ENCODE results near the gene M1AP.
"Not testable (repeated sequence)": the region's sequence is repeated elsewhere in the genome, so short reads cannot be mapped to it uniquely, and the experiment has no call there.

M1AP gene

GRCh38 chr2:74566076-74566753, 81.9 kb downstream of the M1AP start:
- Histone ChIP-seq H2AFZ (ENCODE audit: low read depth, low read length) (no peak overlapping the region), H3K27me3 (ENCODE audit: insufficient read depth, low read length, poor library complexity) (peaks cover 21% of the 10 kb centered on the region), H3K4me3 (ENCODE audit: low read depth in 1 of 2, low read length in 2 of 2) (no peak overlapping the region), H3K9ac (ENCODE audit: low read depth, low read length) (no peak overlapping the region), H3K36me3 (ENCODE audit: insufficient read depth, low read length) (no peaks in the 10 kb centered on the region), H3K4me2 (ENCODE audit: insufficient read depth, low read length) (no peak overlapping the region), H3K27ac (ENCODE audit: low read length) (no peak overlapping the region), H3K9me3 (ENCODE audit: insufficient read depth, low read length, severe bottlenecking) (no peaks in the 10 kb centered on the region), H3K79me2 (ENCODE audit: insufficient read depth, low read length) (no peaks in the 10 kb centered on the region), H4K20me1 (ENCODE audit: insufficient read depth, low read length) (no peaks in the 10 kb centered on the region), H3K4me1 (ENCODE audit: insufficient read depth, low read length) (no peaks in the 10 kb centered on the region)
- DNase-seq (no peak), ATAC-seq (ENCODE audit: insufficient read depth, low read depth) (no peak)
- TF ChIP-seq EZH2 (IDR thresholded peaks at IDR 0.05; ENCODE audit: borderline replicate concordance, low read depth, low read length, severe bottlenecking): no peak
- no peak for TF ChIP-seq CTCF (IDR thresholded peaks at IDR 0.05; ENCODE audit: borderline replicate concordance, extremely low read depth, low read length, poor library complexity, severe bottlenecking)

GRCh38 chr2:74564222-74564621, 83.9 kb downstream of the M1AP start:
- Histone ChIP-seq H3K4me2 (ENCODE audit: insufficient read depth, low read length) (no peak overlapping the region), H3K27ac (ENCODE audit: low read length) (no peak overlapping the region), H3K4me1 (ENCODE audit: insufficient read depth, low read length) (no peaks in the 10 kb centered on the region), H3K9me3 (ENCODE audit: insufficient read depth, low read length, severe bottlenecking) (no peaks in the 10 kb centered on the region), H3K79me2 (ENCODE audit: insufficient read depth, low read length) (no peaks in the 10 kb centered on the region), H4K20me1 (ENCODE audit: insufficient read depth, low read length) (no peaks in the 10 kb centered on the region), H3K9ac (ENCODE audit: low read depth, low read length) (no peak overlapping the region), H2AFZ (ENCODE audit: low read depth, low read length) (no peak overlapping the region), H3K27me3 (ENCODE audit: insufficient read depth, low read length, poor library complexity) (peaks cover 22% of the 10 kb centered on the region), H3K36me3 (ENCODE audit: insufficient read depth, low read length) (no peaks in the 10 kb centered on the region), H3K4me3 (ENCODE audit: low read depth in 1 of 2, low read length in 2 of 2) (no peak overlapping the region)
- no peak for DNase-seq
- no peak for TF ChIP-seq EZH2 (IDR thresholded peaks at IDR 0.05; ENCODE audit: borderline replicate concordance, low read depth, low read length, severe bottlenecking)
- TF ChIP-seq CTCF (IDR thresholded peaks at IDR 0.05; ENCODE audit: borderline replicate concordance, extremely low read depth, low read length, poor library complexity, severe bottlenecking): no peak
- no peak for ATAC-seq (ENCODE audit: insufficient read depth, low read depth)

- TF ChIP-seq CTCF (IDR thresholded peaks at IDR 0.05; ENCODE audit: borderline replicate concordance, extremely low read depth, low read length, poor library complexity, severe bottlenecking): no peak
- no peak for TF ChIP-seq EZH2 (IDR thresholded peaks at IDR 0.05; ENCODE audit: borderline replicate concordance, low read depth, low read length, severe bottlenecking)
- Histone ChIP-seq H2AFZ (ENCODE audit: low read depth, low read length) (no peak overlapping the region), H3K27me3 (ENCODE audit: insufficient read depth, low read length, poor library complexity) (peaks cover 18% of the 10 kb centered on the region), H4K20me1 (ENCODE audit: insufficient read depth, low read length) (no peaks in the 10 kb centered on the region), H3K36me3 (ENCODE audit: insufficient read depth, low read length) (no peaks in the 10 kb centered on the region), H3K4me2 (ENCODE audit: insufficient read depth, low read length) (no peak overlapping the region), H3K4me3 (ENCODE audit: low read depth in 1 of 2, low read length in 2 of 2) (no peak overlapping the region), H3K79me2 (ENCODE audit: insufficient read depth, low read length) (no peaks in the 10 kb centered on the region), H3K4me1 (ENCODE audit: insufficient read depth, low read length) (no peaks in the 10 kb centered on the region), H3K27ac (ENCODE audit: low read length) (no peak overlapping the region), H3K9me3 (ENCODE audit: insufficient read depth, low read length, severe bottlenecking) (no peaks in the 10 kb centered on the region), H3K9ac (ENCODE audit: low read depth, low read length) (no peak overlapping the region)
- ATAC-seq (ENCODE audit: insufficient read depth, low read depth) (no peak), DNase-seq (no peak)
These were observed 85.9 kb downstream of the M1AP start for GRCh38 chr2:74562126-74562775.

- not testable (repeated sequence) for H3K4me2 ChIP-seq (ENCODE audit: insufficient read depth, low read length); H3K27me3 ChIP-seq (ENCODE audit: insufficient read depth, low read length, poor library complexity); H4K20me1 ChIP-seq (ENCODE audit: insufficient read depth, low read length); H3K4me3 ChIP-seq (ENCODE audit: low read depth in 1 of 2, low read length in 2 of 2); H3K9me3 ChIP-seq (ENCODE audit: insufficient read depth, low read length, severe bottlenecking); ATAC-seq (ENCODE audit: insufficient read depth, low read depth); H3K4me1 ChIP-seq (ENCODE audit: insufficient read depth, low read length); H2AFZ ChIP-seq (ENCODE audit: low read depth, low read length); H3K27ac ChIP-seq (ENCODE audit: low read length); H3K9ac ChIP-seq (ENCODE audit: low read depth, low read length); H3K79me2 ChIP-seq (ENCODE audit: insufficient read depth, low read length); DNase-seq
- H3K36me3 ChIP-seq (ENCODE audit: insufficient read depth, low read length): peaks cover 11% of the 10 kb centered on the region
These were observed 87.1 kb downstream of the M1AP start for GRCh38 chr2:74561022-74561421.

Data from DND-41 (cell line).